CD4-positive, alpha-beta T cell treated with Interleukin-1 beta for 1 hour (primary cell): Measurements from ENCODE around the gene TEP1.
A peak's percentile ranks its signal among the peaks of the same experiment; 100 is the strongest.
"Not testable (repeated sequence)": the region's sequence is repeated elsewhere in the genome, so short reads cannot be mapped to it uniquely, and the experiment has no call there.

Experiments
- DNase-seq, 2 donors: peaks; one replicate each; pipeline ENCODE4 v3.0.0-alpha.2; 2020 to 2022

The TEP1 gene

DNA sequence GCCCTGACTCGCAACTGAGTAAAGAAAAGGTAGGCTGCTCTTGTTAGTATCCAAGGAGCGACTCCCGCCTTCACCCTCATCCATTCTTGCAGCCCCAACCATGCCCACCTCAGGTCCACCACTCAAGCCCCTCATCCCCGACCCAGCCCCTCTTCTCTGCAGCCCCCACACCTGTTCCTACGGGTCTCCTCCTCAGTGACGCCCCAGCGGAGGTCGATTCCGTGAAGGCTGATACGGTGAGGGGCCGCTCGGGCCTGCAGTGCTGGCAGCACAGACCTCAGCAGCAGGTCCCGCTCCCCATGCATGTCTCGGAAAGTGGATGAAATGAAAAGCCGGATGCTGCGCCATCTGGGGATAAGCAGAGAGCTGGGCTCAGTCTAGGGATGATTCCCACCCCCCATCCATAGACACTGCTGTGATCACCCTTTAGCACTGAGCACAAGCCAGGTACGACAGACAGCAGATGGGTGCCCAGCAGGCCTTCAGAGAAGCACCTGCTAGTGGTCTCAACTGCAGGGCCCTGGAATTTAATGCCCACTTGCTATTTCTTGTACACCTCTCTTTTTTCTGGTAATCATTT, 26.9 kb downstream of the TEP1 start:
- no peak for DNase-seq

DNA sequence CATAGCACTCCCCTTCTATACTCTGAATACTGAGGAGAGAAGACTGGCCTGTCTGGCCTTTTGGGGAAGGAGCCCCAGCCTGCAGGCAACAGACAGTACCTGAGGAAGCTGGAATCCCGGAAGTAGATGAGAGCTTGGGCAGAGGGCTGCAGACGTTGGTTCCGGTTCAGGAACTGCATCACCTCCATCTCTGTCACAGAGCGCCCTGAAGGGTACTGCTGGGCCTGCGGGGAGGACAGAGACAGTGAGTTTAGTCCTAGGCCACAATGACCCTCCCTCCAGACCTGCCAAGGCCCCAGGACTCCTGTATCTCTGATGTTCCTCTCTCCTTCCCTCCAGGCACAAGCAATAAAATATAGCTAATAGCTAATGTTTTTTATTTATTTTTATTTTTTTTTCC, 28.4 kb downstream of the TEP1 start:
- DNase-seq: no peak

- no peak for DNase-seq
Measured at GRCh38 chr14:20384321-20384720, 29.0 kb downstream of the TEP1 start.

DNA sequence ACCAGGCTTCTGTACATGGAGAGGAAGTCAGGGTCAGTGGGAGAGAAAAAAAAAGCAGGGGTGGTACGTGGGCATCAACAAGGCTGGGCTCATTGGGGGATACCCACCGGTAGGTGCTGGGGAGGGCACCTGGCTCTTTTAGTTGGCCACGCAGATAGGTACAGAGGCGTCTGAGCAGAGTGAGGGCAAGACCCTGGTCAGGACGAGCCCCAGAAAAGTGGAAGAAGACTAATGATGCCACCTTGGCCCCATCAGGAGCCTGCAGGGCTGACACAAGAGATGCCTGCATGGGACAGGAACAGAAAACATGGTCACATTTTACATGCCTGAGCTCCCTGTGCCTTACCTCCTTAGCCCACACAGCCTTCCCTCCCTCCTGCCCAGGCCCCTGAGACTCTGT, 29.7 kb downstream of the TEP1 start:
- no peak for DNase-seq

DNA sequence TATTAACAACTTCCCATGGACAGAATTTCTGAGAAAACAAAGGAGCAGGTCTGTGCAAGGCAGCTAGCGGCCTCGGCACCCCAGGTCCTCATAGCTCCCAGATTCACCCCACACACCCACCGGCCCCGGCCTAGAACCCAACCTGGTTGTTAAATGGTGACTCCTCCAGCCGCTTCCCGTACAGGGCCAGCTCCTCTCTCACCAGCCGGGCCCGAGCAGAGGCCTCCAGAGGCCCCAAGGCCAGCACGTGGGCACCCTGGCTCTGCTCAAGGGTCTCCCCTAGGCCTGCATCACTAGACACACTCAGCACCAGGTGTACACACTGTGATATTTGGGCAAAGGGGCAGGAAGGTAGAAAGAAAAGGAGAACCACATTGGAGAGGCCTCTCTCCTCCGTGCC, 30.3 kb downstream of the TEP1 start:
- no peak for DNase-seq

- no peak for DNase-seq
Measured at GRCh38 chr14:20382526-20382925, 30.8 kb downstream of the TEP1 start.

GRCh38 chr14:20381341-20381740, 32.0 kb downstream of the TEP1 start:
- no peak for DNase-seq

DNA sequence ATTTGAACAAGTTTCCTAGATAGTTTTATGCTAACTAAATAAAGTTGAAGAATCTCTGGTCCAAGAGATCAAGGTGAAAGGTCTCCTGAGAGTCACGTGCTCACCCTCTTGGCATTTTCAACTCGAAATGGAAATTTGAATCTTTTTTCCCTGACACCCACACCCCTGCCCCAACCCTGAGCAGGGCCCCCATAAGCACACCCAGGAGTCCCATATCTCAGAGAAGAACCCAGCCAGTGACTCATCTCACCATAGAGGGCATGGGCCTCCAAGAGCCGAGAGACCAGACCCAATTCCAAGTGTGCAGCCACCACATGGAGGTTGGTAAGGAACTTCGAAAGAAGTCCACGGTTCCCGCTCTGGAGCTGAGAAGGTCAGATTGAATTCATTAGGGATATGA, 32.6 kb downstream of the TEP1 start:
- DNase-seq: no peak

GRCh38 chr14:20379743-20380142, 33.6 kb downstream of the TEP1 start:
- DNase-seq: no peak

DNA sequence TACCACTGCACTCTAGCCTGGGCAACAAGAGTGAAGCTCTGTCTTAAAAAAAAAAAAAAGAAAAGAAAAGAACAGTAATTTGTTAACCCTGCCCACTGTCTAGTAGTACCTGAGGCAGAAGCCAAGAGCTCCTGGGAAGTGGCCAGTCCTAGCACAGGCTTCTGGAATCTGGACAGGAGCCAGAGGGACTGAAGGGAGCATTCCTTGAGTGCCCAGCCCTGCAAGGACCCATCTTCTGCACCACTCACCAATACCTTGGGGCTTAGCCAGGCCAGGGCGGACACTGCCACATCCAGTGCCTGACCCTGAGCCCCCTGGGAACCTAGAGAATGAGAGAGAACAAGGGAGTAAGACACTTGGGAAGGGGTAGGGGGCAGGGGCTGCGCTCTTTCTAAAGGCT, 36.1 kb downstream of the TEP1 start:
- DNase-seq: no peak

GRCh38 chr14:20376071-20376588, 37.2 kb downstream of the TEP1 start:
- no peak for DNase-seq

DNA sequence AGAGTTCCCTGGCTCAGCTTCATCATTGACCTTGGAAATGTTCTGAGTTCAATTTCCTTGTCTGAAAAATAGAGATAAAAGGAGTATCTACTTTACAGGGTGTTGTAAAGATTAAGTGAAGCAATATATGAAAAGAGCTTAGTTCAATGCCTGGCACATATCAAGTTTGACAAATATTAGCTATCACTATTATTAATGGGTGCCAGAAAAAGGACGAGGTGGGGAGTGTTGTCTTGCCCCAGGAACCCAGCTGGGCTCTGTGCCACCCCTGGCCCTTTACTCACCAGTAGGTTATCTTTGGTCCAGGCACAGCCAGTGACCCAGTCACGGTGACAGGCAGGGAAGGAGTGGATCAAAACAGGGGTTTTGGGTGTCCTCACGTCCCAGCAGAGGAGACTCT, 37.8 kb downstream of the TEP1 start:
- DNase-seq: no peak

DNA sequence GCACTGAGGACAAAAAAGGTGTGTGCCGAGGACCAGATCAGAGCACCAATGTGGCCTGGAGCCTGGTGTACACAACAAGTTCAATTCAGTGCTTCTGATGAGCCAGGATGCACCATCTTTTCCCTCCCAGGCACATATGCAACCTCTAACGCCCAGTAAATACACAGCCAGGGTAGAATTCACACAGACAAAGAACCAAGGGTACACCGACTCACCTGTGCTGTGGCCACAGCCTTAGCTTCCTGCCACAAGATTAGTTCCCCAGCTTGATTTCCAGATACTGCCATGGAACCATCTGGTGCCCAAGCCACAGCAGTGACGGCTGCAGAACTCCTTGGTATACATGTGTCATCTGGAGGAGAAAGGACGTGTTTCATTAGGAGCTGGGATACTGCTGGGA, 40.5 kb downstream of the TEP1 start:
- DNase-seq: no peak

GRCh38 chr14:20365928-20366327, 47.4 kb downstream of the TEP1 start:
- DNase-seq: no peak

DNA sequence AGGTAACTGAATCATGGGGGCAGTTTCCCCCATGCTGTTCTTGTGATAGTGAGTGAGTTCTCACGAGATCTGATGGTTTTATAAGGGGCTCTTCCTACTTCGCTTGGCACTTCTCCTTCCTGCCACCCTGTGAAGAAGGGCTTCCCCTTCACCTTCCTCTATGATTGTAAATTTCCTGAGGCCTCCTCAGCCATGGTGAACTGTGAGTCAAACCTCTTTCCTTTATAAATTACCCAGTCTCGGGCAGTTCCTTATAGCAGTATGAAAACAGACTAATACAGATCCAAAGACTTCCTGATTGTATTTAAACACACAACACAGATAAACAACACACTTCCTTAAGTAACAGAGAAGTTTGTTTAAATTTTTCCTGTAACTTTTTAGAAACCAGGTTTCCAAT, 54.8 kb downstream of the TEP1 start:
- DNase-seq: peak in 1 of 2 donors; percentile 17

GRCh38 chr14:20356422-20356821, 56.9 kb downstream of the TEP1 start:
- no peak for DNase-seq

DNA sequence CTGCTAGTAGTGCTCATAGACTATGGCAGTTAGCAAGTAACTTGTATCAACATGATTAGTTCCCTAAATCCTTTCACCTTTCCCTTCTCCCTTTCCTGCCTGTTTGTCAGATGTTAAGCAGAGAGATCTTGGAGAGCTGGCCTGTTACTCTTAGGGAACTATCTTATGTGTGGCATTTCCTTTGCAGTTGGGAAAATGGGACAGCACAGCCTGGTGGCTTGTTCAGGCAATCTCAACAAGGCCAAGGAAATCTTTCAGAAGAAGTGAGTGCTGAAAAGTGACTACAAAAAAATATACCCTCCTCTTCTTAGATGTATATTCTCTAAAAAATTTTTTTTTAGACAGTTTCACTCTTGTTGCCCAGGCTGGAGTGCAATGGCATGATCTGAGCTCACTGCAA, 62.4 kb downstream of the TEP1 start:
- no peak for DNase-seq

- DNase-seq: no peak
Measured at GRCh38 chr14:20350282-20350681, 63.0 kb downstream of the TEP1 start.

DNA sequence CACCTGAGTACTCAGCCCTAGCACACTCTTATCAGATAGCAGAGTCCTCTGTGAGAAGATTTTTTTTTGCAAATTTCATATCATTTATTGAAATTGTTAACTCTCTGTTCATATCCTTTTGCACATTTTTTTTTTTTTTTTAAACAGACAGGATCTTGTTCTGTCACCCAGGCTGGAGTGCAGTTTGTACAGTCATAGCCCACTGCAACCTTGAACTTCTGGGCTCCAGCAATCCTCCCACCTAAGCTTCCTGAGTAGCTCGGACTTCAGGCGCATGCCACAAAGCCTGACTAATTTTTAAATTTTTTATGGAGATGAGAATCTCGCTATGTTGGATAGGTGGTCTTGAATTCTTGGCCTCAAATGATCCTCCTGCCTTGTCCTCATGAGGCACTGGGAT, 65.6 kb downstream of the TEP1 start:
- DNase-seq: no peak

GRCh38 chr14:20346713-20347112, 66.6 kb downstream of the TEP1 start:
- no peak for DNase-seq

GRCh38 chr14:20345366-20345765, 67.9 kb downstream of the TEP1 start:
- no peak for DNase-seq

DNA sequence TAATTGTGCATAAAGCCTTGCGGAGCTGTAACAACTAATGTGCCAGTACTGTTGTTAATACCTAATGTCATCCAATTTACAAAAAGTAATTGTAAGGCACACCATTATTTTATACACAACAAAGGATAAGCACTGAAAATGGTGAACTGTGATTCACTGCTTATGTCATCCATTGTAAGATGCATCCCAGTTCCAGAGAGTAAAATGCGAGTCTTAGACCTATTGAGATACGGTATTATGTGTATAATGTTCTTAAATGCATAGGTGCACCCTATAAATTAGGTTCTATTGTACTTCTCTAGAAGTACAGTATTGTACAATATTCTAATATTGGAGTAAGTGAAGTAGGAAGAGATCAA, 69.5 kb downstream of the TEP1 start:
- DNase-seq: no peak

DNA sequence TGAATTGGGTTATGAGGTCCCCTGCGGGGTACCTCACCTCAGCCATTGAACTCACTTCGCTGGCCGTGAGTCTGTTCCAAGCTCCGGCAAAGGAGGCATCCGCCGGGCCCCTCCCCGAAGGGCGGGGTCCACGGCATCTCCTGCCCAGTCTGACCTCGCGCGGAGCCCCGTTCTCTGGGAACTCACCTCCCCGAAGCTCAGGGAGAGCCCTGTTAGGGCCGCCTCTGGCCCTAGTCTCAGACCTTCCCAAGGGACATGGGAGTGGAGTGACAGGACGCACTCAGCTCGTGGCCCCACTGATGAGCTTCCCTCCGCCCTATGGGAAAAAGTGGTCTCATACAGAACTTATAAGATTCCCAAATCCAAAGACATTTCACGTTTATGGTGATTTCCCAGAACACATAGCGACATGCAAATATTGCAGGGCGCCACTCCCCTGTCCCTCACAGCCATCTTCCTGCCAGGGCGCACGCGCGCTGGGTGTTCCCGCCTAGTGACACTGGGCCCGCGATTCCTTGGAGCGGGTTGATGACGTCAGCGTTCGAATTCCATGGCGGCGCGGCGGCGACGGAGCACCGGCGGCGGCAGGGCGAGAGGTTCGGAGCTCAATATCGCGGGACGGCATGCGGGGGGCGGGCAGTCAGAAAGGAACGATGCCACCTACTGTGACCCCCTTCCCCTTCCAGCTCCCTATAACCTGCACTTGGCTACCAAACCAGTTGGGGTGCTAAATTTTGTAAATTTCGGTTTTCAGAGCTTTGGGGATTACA, 70.0 kb downstream of the TEP1 start, which contains the start of gene PARP2:
Gene PARP2 (plus strand): TSS at position 544 of the 770 bp plus-strand sequence. CDS start 7 bp downstream, at position 551.
- peak; percentile 94 to 97 for DNase-seq

DNA sequence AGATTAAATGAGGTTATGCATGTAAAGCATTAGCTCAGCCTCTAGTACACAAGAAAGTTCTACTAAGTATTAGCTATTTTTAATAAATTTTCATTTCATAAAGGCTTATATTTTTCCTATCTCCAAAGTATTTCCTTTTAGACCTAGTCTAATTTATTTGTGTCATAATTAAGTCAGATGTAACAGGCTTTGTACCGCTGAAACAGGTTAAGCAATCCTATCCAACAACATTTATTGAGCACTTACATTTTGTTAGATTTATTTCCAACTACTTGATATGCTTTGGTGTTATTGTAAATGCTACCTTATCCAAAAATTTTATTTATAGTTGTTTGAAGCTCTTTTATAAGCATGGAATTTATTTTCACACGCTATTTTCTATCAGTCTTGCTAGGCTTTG, 71.7 kb downstream of the TEP1 start:
- no peak for DNase-seq

- DNase-seq: not testable (repeated sequence)
Measured at GRCh38 chr14:20341032-20341431, 72.3 kb downstream of the TEP1 start.
